SU-DHL-6 (cell line): Measurements from ENCODE around the gene MAST4.

Source experiments
- EZH2phosphoT487 ChIP-seq: fragments of 200-600 bp; sonication (generic), shearing (Covaris generic); conservative IDR thresholded peaks from 2 replicates; pipeline ENCODE4 v1.6.1; 2018; ENCODE audit warnings: mild to moderate bottlenecking, antibody characterized with exemption, low read length, moderate library complexity, mixed read lengths
- TF ChIP-seq, protein P1 (sequence below): fragments of 200-600 bp; sonication (generic); IDR thresholded peaks from one replicate; pipeline ENCODE4 v1.5.1; 2017; ENCODE audit warnings: antibody characterized with exemption, mild to moderate bottlenecking, low read length, moderate library complexity; ENCODE audit not compliant: insufficient read depth, poor library complexity, severe bottlenecking

DNA sequence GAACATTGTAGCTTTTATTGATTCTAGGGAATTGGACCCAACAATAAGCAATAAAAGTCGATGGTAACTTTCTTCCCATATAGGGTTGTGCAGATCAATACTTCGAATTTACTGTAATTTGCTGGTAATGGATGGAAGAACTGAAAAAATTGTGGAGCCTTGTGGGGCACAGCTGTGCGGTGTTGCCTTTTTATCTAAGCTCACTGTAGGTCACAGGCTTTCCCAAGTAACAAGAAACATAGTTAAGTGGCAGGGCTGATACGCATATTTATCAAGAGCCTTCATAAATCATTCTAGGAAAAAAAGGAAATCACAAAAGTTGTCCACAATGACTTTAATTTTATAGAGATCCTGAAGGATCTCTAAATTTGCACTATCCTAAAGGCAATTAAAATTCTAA lies 292.9 kb downstream of the MAST4 start:
- TF ChIP-seq, protein P1, sequence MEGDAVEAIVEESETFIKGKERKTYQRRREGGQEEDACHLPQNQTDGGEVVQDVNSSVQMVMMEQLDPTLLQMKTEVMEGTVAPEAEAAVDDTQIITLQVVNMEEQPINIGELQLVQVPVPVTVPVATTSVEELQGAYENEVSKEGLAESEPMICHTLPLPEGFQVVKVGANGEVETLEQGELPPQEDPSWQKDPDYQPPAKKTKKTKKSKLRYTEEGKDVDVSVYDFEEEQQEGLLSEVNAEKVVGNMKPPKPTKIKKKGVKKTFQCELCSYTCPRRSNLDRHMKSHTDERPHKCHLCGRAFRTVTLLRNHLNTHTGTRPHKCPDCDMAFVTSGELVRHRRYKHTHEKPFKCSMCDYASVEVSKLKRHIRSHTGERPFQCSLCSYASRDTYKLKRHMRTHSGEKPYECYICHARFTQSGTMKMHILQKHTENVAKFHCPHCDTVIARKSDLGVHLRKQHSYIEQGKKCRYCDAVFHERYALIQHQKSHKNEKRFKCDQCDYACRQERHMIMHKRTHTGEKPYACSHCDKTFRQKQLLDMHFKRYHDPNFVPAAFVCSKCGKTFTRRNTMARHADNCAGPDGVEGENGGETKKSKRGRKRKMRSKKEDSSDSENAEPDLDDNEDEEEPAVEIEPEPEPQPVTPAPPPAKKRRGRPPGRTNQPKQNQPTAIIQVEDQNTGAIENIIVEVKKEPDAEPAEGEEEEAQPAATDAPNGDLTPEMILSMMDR, result no peak
- no peak for TF ChIP-seq EZH2phosphoT487
